ENCODE results near the gene ANKRD35. TPM values are rescaled to one million over a fixed set of nuclear protein-coding genes. Genes with fewer than 3 reads are reported as not detected.

The ANKRD35 gene
- total RNA-seq, 1 donor from 2014 or later = 1.6 TPM

DNA sequence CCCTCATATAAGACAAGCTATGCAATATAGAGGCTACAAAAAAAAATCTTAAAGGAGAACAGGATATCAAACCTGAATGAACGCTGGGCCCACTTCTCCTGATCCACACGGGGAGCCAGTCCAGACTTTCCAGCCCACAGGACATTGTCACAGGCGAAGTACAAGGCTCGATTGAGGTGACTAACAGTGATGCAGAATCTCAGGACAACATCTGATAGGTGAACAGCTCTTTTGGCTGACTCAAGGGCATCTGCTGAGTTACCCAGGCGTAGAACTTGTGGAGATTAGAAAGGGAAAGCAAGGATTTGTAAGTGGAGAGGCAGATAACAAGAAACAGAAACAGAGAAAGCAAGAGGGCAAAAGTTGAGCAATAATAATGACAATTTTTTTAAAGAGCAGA is 31.1 kb upstream of the ANKRD35 start:
- intact Hi-C loops (cut with DNase I) = loop anchor here (10.0 kb wide), 2 partner anchors 58 to 72 kb away; partner anchors contain the start of gene NUDT17
- DNase-seq (no peak), ATAC-seq (no peak)
- no peaks in the 10 kb centered on the region for H3K9me3 ChIP-seq
- peaks cover 22% of the 10 kb centered on the region for H3K4me1 ChIP-seq
- no peaks in the 10 kb centered on the region for H3K27me3 ChIP-seq
- no peak overlapping the region for H3K4me3 ChIP-seq
- no peak overlapping the region for H3K27ac ChIP-seq
- peaks cover 48% of the 10 kb centered on the region for H3K36me3 ChIP-seq
- TF ChIP-seq, protein P1, sequence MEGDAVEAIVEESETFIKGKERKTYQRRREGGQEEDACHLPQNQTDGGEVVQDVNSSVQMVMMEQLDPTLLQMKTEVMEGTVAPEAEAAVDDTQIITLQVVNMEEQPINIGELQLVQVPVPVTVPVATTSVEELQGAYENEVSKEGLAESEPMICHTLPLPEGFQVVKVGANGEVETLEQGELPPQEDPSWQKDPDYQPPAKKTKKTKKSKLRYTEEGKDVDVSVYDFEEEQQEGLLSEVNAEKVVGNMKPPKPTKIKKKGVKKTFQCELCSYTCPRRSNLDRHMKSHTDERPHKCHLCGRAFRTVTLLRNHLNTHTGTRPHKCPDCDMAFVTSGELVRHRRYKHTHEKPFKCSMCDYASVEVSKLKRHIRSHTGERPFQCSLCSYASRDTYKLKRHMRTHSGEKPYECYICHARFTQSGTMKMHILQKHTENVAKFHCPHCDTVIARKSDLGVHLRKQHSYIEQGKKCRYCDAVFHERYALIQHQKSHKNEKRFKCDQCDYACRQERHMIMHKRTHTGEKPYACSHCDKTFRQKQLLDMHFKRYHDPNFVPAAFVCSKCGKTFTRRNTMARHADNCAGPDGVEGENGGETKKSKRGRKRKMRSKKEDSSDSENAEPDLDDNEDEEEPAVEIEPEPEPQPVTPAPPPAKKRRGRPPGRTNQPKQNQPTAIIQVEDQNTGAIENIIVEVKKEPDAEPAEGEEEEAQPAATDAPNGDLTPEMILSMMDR (IDR thresholded peaks at IDR 0.05) = no peak

GRCh38 chr1:145912128-145912641 is 26.5 kb upstream of the ANKRD35 start:
- peaks cover 5% of the 10 kb centered on the region for H3K4me1 ChIP-seq
- H3K36me3 ChIP-seq = peaks cover 61% of the 10 kb centered on the region
- no peak overlapping the region for H3K27ac ChIP-seq
- intact Hi-C loops (cut with DNase I) = loop anchor here (10.0 kb wide), 2 partner anchors 63 to 67 kb away; partner anchors contain the start of gene NUDT17
- H3K4me3 ChIP-seq = no peak overlapping the region
- TF ChIP-seq, protein P1 (IDR thresholded peaks at IDR 0.05) = no peak
- H3K9me3 ChIP-seq = no peaks in the 10 kb centered on the region
- no peaks in the 10 kb centered on the region for H3K27me3 ChIP-seq
- no peak for ATAC-seq
- DNase-seq = peak; percentile 52

DNA sequence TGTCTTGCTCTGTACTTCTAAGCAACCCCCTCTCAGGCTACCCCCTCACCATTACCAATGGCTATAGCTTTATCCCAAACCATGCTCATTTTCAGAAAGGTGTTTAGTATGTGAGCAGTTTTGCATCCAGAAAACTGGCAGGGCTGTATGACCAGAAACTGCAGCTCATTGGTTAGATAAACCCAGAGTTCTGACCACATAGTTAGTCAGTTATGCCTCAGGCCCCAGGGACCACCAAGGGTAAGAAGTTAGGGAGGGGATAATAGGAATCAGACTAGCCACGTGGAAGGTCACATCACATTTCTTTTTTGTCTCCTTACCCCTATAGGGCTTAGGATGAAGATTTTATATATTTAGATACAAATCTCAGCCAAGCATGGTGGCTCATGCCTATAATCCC is 23.0 kb upstream of the ANKRD35 start:
- Histone ChIP-seq H3K9me3 (no peaks in the 10 kb centered on the region), H3K4me3 (no peak overlapping the region), H3K36me3 (peaks cover 30% of the 10 kb centered on the region), H3K4me1 (no peaks in the 10 kb centered on the region), H3K27ac (no peak overlapping the region), H3K27me3 (no peaks in the 10 kb centered on the region)
- intact Hi-C loops (cut with DNase I) = no loop called here
- TF ChIP-seq, protein P1 (IDR thresholded peaks at IDR 0.05) = no peak
- no peak for ATAC-seq
- no peak for DNase-seq

- intact Hi-C loops (cut with DNase I) = no loop called here
- peaks cover 17% of the 10 kb centered on the region for H3K36me3 ChIP-seq
- H3K27me3 ChIP-seq = no peaks in the 10 kb centered on the region
- no peak overlapping the region for H3K4me3 ChIP-seq
- TF ChIP-seq, protein P1 (IDR thresholded peaks at IDR 0.05) = no peak
- no peak overlapping the region for H3K27ac ChIP-seq
- no peaks in the 10 kb centered on the region for H3K4me1 ChIP-seq
- peak; percentile 29 for DNase-seq
- no peaks in the 10 kb centered on the region for H3K9me3 ChIP-seq
- no peak for ATAC-seq
These were observed 21.5 kb upstream of the ANKRD35 start for GRCh38 chr1:145906954-145907753.

DNA sequence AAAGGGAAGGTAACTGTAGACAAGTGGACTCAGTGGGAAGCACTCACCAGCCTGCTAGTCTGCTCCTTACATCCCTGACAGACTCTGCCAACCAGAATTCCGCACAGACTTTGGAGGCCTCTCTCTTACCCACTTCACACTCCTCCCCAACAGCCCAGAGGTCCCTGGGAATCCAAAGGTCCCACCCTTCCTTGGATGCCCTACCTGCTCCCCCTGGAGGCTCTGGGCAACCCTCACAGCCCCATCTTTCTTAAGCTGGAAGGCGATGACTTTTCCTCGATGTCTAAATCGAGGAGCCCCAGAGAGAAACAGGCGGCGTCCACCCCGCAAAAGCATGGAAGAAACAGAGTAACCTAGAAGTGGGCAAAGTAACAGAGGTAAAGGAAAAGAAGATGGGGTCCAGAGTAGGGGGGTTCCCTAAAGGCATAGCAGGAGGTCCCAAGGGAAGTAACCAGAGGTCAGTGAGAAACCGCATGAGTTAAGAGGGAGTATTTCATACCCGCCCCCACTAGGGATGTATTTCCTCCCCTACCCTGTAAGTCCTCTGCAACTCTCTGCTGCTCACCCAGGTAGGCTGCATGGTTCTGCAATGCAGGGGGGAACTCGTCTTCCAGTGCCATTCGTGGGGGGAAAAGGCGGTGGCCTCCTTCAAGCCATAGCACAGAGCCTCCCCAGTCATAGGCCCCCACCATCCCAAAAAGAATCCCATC is 15.8 kb upstream of the ANKRD35 start:
- TF ChIP-seq, protein P1 (IDR thresholded peaks at IDR 0.05) = no peak
- no peaks in the 10 kb centered on the region for H3K9me3 ChIP-seq
- no peak overlapping the region for H3K4me3 ChIP-seq
- no peaks in the 10 kb centered on the region for H3K36me3 ChIP-seq
- intact Hi-C loops (cut with DNase I) = no loop called here
- H3K27ac ChIP-seq = no peak overlapping the region
- H3K4me1 ChIP-seq = no peaks in the 10 kb centered on the region
- ATAC-seq = no peak
- H3K27me3 ChIP-seq = no peaks in the 10 kb centered on the region
- DNase-seq = no peak

All from upper lobe of right lung (tissue), 1 donor.